Kidney capillary endothelial cell (primary cell): Measurements from ENCODE around the gene PRKN.
"Not testable (repeated sequence)": the region's sequence is repeated elsewhere in the genome, so short reads cannot be mapped to it uniquely, and the experiment has no call there.

Experiments used
- DNase-seq: peaks from one replicate; pipeline ENCODE4 v3.0.0-alpha.2; 2018; ENCODE audit warnings: low spot score

The PRKN gene

DNA sequence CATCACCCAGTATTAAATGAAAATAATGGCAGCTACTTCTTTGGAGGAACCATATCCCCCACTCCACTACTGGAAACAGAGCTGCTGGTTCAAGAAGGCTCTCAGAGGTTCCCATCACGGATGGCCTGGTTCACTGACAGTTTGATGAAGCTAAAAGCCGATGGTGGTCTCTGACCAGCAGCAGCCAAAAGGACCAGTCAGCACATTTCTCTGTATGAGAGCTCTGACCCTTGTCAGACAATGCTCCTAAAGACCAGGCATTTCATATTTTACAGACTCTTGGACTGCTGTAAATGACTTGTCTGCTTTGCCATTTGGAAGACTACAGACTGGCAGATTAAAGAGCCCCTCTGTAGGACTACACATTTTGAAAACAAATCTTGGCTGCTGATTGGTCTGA is 16.6 kb downstream of the PRKN start:
- DNase-seq = no peak

DNA sequence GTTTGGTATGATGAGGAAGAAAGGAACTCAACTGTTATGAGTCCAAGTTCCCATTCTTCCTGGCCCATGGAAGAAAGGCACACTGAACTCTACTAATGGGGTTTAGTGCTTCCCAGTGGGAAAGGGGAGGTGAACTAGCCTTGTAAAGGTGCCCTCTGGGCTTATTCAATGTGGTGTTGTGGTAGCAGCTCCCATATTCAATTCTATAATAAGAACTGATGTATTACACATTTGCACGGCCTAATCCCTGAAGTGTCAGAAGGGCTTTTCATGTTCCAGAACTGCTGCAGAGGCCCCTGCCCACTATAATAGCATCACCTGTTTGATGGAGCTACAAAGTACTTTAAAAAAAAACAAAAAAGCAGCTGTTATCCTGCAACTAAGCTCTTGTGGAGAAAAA is 17.1 kb downstream of the PRKN start:
- DNase-seq = no peak

DNA sequence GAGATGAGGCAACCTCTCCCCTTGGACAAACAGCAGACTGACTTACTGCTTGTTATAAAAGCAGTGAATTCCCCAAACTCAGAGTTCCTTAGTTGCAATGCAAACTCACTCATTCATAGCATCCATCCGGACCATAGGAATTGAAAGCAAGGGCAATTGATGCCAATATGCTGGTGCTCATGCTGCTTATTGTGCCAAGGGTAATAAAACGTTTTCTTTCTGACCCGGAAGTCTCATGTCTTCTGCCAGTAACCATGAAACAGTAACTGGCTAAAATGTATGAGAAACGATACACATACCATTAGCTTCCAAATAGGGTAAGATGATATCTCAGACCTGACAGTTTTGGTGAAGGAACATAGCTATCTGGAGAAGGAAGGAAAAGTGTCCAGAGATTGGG is 18.1 kb downstream of the PRKN start:
- DNase-seq = no peak

DNA sequence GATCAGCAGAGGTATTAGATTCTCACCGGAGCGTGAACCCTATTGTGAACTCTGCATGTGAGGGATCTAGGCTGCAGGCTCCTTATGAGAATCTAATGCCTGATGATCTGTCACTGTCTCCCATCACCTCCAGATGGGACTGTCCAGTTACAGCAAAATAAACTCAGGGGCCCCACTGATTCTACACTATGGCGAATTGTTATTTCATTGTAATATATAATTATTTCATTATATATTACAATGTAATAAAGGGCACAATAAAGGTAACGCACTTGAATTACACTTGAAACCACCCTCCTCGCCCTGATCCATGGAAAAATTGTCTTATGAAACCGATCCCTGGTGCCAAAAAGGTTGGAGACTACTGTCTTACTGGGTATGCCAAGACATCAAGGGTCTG is 18.6 kb downstream of the PRKN start:
- no peak for DNase-seq

DNA sequence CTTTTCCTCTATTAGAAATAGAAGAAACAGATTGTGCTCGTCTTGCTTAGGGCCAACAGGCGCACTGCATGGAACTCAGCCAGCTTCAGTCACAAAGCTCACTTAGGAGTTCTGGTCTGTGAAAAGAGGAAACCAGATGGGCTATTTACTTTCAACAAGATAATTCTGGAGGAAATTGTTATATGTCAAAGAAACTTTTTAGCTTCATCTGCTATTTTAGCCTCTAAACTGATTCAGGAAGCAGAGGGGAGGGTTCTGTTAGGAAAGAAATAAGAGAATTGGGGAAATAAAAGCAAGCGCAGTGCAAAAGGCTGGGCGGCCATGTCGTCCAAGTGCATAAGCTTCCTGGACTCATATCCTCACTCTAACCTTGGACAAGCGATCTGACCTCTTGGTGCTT is 21.3 kb downstream of the PRKN start:
- no peak for DNase-seq

DNA sequence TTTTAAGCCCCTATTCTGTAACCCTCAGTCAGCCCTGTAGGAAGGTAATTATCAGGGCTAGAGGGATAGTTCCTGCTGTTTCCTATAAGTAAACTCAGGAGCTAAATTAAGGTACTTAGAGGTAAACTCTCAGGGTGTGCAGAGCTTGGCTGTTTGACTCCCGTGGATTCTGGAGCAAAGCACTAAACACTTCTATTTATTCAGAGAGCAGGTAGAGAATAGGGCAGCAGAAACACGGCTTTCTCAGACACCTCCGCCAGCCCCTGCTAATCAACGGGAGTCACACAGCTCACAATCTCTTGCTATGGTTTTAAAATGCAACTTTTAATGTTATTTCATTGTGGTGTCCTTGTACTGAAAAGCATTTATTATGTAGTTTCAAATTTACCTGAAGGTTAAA is 21.8 kb downstream of the PRKN start:
- no peak for DNase-seq

DNA sequence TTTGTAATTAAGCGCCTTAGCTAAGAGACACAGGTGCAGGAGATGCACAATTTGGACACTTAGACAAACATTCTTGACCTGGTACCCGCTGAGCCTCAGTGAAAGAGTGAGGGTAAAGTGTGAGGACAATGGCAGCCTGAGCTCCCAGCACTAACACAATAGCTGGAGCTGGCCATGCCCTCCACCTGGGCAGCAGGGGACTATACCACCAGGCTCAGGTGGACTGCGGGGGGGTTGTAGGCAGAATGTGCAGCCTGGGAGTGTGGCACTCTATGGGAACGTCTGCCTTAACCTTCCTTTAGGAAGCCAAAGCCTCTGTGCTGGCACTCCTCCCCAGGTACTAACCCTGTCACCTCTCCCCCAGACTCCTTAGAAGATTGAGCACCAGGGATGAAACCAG is 23.6 kb downstream of the PRKN start:
- DNase-seq = no peak

DNA sequence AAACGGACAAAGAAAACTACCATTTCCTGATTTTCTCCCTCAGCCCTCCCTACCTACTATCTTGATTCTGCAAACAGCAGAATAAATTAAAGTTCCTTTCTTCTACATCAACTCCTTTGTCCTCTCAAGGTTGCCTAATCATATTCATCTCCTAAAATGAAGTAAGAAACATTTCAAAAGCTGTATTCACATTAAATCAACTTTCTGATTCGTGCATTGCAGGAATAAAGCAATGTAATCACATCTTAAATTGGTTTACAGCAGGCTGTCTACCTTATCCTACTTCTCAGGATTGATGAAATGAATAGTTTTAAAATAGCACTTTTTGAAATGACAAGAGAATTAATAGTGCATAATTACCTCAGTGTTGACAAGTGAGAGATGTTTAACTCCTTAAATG is 25.1 kb downstream of the PRKN start:
- DNase-seq = no peak

DNA sequence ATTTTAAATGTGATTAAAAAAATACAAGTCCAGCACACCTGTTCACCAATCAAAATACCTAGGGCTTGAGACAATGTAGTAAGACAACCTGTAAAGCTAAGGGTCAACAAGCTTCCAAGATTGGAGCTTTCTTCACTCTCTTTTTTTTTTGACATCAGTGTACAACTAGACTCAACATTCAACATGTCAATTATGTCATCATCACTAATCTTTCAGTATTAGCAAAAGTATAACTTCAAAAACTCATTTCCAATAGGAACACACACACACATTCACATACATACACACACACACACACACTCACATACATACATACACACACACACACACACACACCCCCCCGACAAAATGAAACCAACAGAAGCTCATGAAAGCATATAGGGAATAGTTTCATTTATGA is 26.0 kb downstream of the PRKN start:
- no peak for DNase-seq

DNA sequence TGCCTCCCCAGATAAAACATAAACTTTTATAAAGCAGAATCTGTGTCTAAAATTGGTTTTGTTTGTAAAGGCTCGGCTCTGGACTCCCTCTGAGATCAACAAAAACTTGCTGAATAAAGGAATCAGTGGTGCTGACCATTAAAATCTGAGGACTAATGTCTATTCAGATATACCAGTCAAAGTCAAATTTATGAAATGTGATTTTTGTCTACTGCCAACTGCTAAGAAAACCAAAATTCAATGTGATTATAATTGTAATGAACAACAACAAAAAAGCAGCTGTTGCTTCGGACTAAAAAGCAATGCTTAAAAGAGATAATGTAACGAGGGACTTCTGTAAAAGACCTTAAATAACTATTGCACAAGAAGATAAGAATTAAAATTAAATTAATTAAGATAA is 26.6 kb downstream of the PRKN start:
- DNase-seq = no peak

DNA sequence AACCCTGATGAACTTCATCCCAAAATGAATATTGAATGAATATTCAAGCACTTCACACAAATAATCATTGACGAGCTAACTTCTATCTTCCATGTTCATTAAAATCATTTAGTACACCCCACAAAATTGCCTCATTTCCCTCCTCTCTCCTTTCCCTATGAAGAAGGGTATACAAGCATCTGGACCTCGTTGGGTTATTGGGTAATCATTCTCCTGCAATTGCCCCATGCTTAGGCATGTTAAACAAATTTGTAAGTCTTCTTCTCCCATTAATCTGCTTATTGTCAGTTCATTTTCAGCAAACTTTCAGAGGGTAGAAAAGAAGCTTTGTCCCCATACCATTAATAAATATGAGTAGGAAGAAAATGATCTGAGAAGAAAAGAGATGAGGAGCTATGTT is 27.6 kb downstream of the PRKN start:
- DNase-seq = no peak

DNA sequence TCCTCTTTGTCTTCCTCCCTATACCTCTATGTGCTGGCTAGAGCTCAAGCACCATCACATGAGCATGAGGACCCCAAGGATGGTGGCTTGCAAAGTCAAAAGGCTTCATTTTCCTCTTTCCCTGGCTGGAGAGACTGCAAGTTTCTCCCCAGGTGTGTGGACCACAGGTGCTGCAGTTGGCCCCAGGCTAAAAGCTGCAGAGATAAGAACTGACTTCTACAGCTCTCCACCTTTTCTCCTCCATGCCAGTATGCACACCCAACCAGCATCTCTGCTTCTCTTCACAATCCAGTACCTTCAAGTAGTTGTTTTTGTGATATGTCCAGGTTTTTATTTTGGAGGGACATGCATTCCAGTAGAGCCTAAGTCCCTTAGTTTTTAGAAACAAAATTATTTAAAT is 29.1 kb downstream of the PRKN start:
- no peak for DNase-seq

DNA sequence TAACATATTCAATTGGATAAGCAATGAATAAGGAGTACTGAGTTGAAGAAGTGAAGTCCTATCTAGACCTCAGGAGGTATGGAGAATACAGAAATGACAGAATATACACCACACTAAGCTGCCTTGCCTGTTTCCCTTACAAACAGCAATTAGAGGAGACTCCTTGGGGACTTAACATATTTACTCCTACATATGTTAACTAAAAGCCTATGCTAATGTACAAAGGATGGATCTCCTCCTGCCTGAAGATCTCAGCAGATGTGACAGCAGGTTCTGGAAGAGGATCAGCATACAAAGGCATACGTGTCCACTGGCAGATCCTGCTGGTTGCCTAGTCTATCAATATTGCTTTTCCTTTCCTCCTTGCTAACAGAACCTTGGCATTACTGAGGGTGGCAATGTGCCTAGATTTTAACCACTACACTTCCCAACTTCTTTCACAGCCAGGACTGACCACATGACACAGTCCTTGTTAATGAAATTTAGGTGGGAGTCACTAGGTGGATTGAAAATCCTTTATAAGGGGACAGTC is 29.6 kb downstream of the PRKN start:
- DNase-seq = no peak

DNA sequence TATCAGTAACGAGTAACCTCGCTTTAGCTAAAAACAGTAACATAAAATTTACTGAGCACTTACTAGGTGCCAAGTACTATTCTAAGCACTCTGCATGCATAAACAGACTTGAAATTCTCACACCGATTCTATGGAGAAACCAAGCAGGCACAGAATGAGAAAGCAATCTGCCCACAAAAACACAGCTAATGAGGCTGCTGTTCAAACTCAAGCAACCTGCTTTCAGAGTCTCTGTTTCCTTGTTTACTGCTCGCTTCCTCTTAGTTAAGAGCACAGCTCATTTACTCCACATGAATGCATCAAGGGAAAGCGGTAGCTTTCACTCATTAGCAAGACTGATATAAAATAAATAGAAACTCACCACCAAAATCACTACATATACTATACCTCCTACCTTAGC is 37.4 kb downstream of the PRKN start:
- DNase-seq = no peak

DNA sequence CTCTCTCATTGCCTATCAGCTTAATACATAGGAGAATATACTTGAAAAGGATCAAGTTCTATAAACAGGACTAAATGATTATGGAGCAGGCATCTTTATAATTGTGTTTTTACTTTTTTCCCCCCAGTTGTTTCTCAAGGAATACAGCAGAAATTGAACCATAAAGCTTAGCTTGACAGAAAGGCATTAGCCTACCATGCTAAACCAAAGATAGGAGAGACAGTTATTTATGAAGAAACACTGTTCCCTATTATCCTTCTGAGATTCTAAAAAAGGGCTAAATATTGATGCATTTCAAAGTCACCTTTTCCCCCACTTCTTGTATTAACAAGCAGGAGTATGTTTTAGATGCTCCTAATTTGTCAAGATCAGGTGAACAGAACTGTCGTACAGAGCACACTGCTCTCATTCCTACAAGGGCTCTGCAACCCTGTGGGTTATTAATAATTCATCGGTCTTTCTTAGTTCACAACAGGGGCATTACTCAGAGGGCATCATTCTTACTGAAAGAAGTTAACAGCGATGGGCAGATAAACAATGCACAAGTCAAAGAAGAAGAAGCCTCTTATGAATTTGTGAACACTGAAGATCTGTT is 38.7 kb downstream of the PRKN start:
- no peak for DNase-seq

DNA sequence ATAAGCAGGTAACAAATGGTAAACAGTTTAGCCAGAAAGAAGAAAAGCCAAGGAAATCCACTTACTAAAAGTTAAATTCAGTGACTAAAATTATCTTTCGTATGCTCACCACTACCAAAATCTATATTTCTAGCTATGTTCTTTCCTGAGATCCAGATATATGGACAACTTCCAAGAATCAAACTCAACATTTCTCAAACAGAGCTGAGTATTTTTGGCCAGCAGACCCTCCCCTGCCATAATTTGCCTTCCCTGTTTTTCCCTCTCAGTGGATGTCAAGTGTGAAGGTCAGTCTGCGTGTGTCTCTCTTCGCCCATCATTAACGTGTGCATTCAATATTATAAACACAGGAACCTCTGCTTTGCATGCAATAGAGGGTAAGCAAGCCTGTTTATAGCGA is 42.0 kb downstream of the PRKN start:
- DNase-seq = no peak

DNA sequence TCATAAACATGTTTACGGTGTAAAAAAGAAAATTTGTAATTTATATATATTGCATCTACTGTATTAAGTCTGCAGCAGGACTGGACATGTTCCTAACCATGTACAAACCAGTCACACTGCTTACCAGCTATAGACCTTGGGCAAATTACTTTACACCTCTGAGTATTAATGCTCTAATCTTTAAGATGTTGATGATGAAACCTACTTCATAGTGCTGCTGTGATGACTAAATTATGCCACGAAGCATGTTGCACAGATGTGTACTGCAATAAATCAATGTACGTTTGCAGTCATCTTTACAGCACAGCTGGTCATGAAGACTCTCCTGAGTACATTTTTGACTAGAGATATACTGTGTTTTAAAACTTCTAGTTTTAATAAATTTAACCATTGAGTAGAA is 42.6 kb downstream of the PRKN start:
- DNase-seq = no peak

DNA sequence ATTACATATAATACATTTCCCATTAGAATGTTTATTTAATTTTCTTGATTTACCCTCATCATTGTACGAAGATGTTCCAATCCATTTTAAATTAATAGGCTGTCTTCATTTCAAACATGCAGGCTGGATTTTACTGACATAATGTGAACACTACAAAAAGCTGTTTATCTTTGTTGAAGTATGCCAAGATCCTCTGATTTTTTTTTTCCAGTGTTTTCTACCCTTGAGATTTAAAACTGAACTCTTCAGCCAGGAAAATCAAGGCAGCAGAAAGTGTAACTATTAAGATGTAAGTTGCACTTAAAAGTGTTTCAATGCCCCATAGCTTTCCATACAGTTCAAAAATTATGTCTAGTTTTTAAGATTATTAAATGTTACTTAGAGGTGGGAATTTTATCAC is 43.5 kb downstream of the PRKN start:
- no peak for DNase-seq

DNA sequence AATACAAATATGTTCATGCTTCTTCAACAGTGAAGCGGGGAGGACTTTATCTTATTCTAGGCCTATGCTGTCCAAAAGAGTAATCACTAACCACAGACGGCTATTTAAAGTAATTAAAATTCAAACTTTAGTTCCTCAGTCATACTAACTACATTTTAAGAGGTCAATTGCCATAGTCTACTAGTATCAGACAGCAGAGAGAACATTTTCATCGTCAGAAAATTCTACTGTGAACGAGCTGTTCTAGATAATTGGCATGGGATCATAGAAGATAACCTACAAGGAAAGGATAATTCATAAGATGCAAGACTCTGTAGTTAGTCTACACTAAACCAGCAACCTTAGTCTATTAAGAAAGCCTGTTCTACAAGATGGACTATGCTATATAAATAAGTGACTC is 44.4 kb downstream of the PRKN start:
- no peak for DNase-seq

DNA sequence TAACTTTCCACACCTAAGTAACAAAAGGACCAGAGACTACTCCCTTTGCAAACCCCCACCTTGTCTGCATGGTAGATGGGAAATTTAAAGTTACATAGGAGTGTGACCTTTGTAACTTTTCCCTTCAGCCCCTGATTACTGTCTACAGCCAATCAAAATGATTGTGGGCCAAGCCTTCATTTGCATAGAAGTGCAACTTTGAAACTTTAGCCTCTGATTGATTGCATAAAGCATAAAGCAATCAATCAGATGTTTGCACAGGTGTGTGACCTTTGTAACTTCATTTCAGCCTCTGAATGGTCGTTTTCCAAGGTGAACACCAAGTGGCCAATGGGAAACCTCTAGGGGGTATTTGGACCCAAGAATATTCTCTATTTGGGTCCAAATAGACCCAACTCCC is 46.1 kb downstream of the PRKN start:
- DNase-seq = no peak

DNA sequence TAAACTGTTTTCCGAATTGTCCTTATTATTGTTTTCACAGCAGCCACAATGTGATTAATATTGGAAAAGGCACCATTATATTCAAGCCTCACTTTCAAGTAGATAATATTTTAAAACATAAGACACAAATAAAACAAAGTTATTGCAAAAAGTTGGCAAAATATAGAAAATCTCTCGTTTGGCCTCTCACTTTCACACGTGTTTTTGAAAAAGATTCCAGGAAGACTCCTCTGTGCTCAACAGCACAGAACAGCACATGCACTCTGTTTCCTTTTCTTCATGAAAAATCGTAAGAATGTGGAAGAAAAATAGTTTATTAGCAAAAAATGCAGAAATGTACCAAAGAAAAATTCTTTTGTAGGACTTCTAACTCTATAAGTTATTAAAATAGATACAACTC is 46.7 kb downstream of the PRKN start:
- no peak for DNase-seq

DNA sequence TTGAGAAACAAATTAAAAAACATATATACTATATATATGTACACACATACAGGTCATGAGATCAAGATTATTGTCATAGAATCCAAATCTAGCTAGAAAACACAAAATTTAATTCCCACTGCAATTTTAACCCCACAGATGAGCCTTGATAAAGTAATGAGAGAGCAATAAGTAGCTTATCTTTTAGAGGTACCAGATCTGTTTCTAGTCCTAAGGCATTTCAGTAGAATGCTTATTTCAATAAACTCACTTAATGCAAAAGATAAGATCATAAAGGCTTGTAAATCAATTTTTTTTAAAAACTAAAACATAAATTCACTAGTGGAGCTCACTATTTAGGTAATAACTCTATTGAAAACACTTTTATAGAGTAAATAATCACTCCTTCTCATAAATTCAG is 47.2 kb downstream of the PRKN start:
- no peak for DNase-seq

DNA sequence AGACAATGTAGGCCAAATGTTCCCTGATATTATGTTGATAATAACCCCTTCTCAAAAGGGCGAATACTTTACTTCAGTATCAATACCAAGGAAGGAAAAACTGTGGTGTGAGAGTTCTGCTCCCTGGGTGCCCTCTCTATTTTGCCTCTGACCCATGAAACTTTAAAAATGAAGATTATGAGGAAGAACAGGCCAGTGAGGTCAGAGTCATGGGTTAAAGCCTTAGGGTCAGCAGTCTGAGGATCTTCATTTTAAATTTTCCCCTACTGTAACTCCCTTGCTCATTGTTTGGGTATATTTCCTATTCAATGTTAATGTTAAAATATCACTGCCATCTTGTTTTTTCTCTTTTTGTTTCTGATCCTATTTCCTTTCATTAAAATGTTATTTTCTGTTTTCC is 47.9 kb downstream of the PRKN start:
- DNase-seq = no peak

DNA sequence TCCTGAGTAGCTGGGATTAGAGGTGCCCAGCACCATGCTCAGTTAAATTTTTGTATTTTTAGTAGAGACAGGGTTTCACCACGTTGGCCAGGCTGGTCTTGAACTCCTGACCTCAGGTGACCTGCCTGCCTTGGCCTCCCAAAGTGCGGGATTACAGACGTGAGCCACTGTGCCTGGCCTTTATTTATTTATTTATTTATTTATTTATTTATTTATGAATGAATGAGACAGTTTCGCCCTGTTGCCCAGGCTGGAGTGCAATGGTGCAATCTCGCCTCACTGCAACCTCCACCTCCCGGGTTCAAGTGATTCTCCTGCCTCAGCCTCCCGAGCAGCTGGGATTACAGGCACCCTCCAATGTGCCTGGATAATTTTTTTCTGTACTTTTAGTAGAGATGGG is 48.7 kb downstream of the PRKN start:
- not testable (repeated sequence) for DNase-seq

DNA sequence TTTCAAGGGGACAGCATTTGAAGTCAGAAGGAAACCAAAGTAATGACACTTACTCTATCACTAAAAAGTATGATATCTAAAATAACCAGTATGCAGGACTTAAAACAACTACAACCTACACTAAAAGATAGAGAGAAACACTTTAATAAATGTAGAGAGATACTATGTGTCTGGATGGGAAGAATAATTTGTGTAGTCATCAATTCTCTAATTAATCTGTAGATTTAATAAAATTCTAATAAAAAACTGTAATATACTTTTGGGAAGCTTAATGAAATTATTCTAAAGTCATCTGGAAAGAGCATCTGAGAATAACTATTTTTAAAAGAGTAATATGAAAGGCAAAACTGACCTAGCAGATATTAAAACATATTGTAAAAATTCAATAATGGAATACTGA is 52.1 kb downstream of the PRKN start:
- no peak for DNase-seq
